K562 (cell line): ENCODE data around the gene DNM1. TPM values are rescaled to one million over a fixed set of nuclear protein-coding genes. Genes with fewer than 3 reads are reported as not detected.

Experiments
- ATAC-seq: fragments of 200-7000 bp; cut with Tn5 transposase; 3 replicates; pipeline ENCODE4 v1.9.1; 2020; ENCODE audit warnings: moderate library complexity
- BruUV-seq: library from RNA; stranded (reverse); fragments of 400-500 nt; replicated peaks from 2 replicates; lab custom pipeline; 2021; lab: Mats Ljungman, UMichigan
- CTCF ChIA-PET: fragments of 300-600 bp; formaldehyde crosslinking; extraction: SDS; loops from one replicate; lab custom pipeline; 2021; ENCODE audit warnings: low intra/inter-chr PET ratio; lab: Yijun Ruan, JAX
- POLR2A ChIA-PET: fragments of 300-600, 350-650 bp; sonication (Branson Sonifier 250); formaldehyde crosslinking; extraction: SDS; loops from one replicate; lab custom pipeline; 2021; ENCODE audit warnings: antibody characterized with exemption, inconsistent platforms; lab: Yijun Ruan, JAX
- DNase-seq, 4 experiments: peaks; one replicate each; pipeline versions ENCODE4 v3.0.0 to v3.0.0-alpha.2; 2011 to 2018; ENCODE audit warnings: low spot score in 3 of 4, mixed read lengths in 3 of 4; ENCODE audit errors: extremely low read depth in 1 of 4
- FAIRE-seq: peaks from 2 replicates; lab custom pipeline; 2011; peaks lifted over from hg19 to GRCh38; lab: Jason Lieb, UNC
- H2AFZ ChIP-seq: 2 replicates; pipeline ENCODE4 v1.6.0; 2011; ENCODE audit warnings: low read depth, low read length, control low read depth, inconsistent platforms
- H3K27ac ChIP-seq: fragments of 200-600 bp; 3 replicates; pipeline ENCODE4 v1.8.0; 2011; ENCODE audit warnings: low read depth, mild to moderate bottlenecking, control low read depth, inconsistent platforms, low read length, moderate library complexity, mixed read lengths; ENCODE audit errors: extremely low read depth
- H3K27me3 ChIP-seq, 2 experiments: fragments of 300-600 bp in 1 of 2; 2 replicates in 1 of 2; 3 replicates in 1 of 2; pipeline versions ENCODE4 v1.6.0 to v1.8.0; 2011; ENCODE audit warnings: inconsistent platforms in 2 of 2, low read length in 2 of 2, mild to moderate bottlenecking in 1 of 2, mixed read lengths in 1 of 2, moderate library complexity in 1 of 2; ENCODE audit not compliant: control insufficient read depth in 2 of 2, insufficient read depth in 2 of 2
- H3K36me3 ChIP-seq: fragments of 300-600 bp; 3 replicates; pipeline ENCODE4 v1.8.0; 2011; ENCODE audit warnings: mild to moderate bottlenecking, low read length, inconsistent platforms; ENCODE audit not compliant: control insufficient read depth, insufficient read depth
- H3K4me1 ChIP-seq, 2 experiments: fragments of 200-600 bp in 1 of 2; replicated peaks in 1 of 2; 2 replicates in 1 of 2; 3 replicates in 1 of 2; pipeline versions ENCODE4 v1.5.1 to v1.8.0; 2011; ENCODE audit warnings: inconsistent platforms in 2 of 2, low read length in 2 of 2, mild to moderate bottlenecking in 1 of 2, mixed read lengths in 1 of 2, moderate library complexity in 1 of 2; ENCODE audit not compliant: control insufficient read depth in 2 of 2, insufficient read depth in 2 of 2
- H3K4me2 ChIP-seq: 2 replicates; pipeline ENCODE4 v1.6.1; 2011; ENCODE audit warnings: low read length, control low read depth, inconsistent platforms, mixed read lengths; ENCODE audit not compliant: insufficient read depth
- H3K4me3 ChIP-seq: fragments of 200-600 bp; sonication (generic), shearing (Covaris generic); 2 replicates; pipeline ENCODE4 v1.5.1; 2016; ENCODE audit warnings: control low read depth, inconsistent platforms
- H3K79me2 ChIP-seq: fragments of 200-600 bp; 3 replicates; pipeline ENCODE4 v1.8.0; 2011; ENCODE audit warnings: low read length, inconsistent platforms; ENCODE audit not compliant: control insufficient read depth, insufficient read depth
- H3K9ac ChIP-seq, 2 experiments: 2 replicates each; pipeline versions ENCODE4 v1.6.0 to v1.6.1; 2011; ENCODE audit warnings: low read depth in 2 of 2, low read length in 2 of 2, control low read depth in 1 of 2, inconsistent platforms in 1 of 2, mild to moderate bottlenecking in 1 of 2, mixed read lengths in 1 of 2; ENCODE audit not compliant: insufficient read depth in 1 of 2
- H3K9me1 ChIP-seq: one replicate; pipeline ENCODE4 v1.6.0; 2011; ENCODE audit warnings: inconsistent platforms, mild to moderate bottlenecking, low read length, moderate library complexity; ENCODE audit not compliant: control insufficient read depth, insufficient read depth
- H3K9me3 ChIP-seq: replicated peaks from 2 replicates; pipeline ENCODE4 v1.5.1; 2011; ENCODE audit warnings: low read depth, low read length, inconsistent platforms; ENCODE audit not compliant: control insufficient read depth, insufficient read depth
- H4K20me1 ChIP-seq: replicated peaks from 2 replicates; pipeline ENCODE4 v1.6.1; 2011; ENCODE audit warnings: low read length, inconsistent platforms, mixed read lengths; ENCODE audit not compliant: control insufficient read depth, insufficient read depth
- ATF1 ChIP-seq, 2 experiments: fragments of 450-650 bp in 1 of 2; IDR thresholded peaks; 2 replicates each; pipeline ENCODE4 v1.6.1; 2016; ENCODE audit warnings: missing compliant biosample characterization in 1 of 2, missing genetic modification characterization in 1 of 2
- CBX3 ChIP-seq, 2 experiments: IDR thresholded peaks; 1 replicate in 1 of 2; 2 replicates in 1 of 2; pipeline ENCODE4 v1.6.1; 2012; ENCODE audit warnings: inconsistent platforms in 2 of 2, low read length in 2 of 2, borderline replicate concordance in 1 of 2, control low read depth in 1 of 2
- CHD1 ChIP-seq: fragments of 200-600 bp; sonication (generic); IDR thresholded peaks from one replicate; pipeline ENCODE4 v1.6.1; 2012; ENCODE audit warnings: mild to moderate bottlenecking, moderate library complexity, low read length, inconsistent platforms
- E2F3 ChIP-seq: fragments of 250-450 bp; sonication (Bioruptor Pico); IDR thresholded peaks from 2 replicates; pipeline ENCODE4 v1.4.0; 2020; ENCODE audit warnings: mild to moderate bottlenecking
- HCFC1 ChIP-seq: IDR thresholded peaks from 2 replicates; pipeline ENCODE4 v1.6.1; 2012; ENCODE audit warnings: low read depth, low read length, improper control_type of control experiment
- HDAC1 ChIP-seq, 2 experiments: fragments of 450-650 bp; IDR thresholded peaks; 2 replicates each; pipeline ENCODE4 v1.6.1; 2016 to 2017; ENCODE audit warnings: inconsistent platforms in 1 of 2, mild to moderate bottlenecking in 1 of 2, moderate library complexity in 1 of 2
- KDM2B ChIP-seq: fragments of 250-450 bp; sonication (Bioruptor Pico); IDR thresholded peaks from 2 replicates; pipeline ENCODE4 v1.8.0; 2021; ENCODE audit warnings: mild to moderate bottlenecking, moderate library complexity
- NKRF ChIP-seq: fragments of 450-650 bp; IDR thresholded peaks from 2 replicates; pipeline ENCODE4 v1.6.1; 2016; ENCODE audit warnings: borderline replicate concordance
- NR4A1 ChIP-seq, 2 experiments: fragments of 250-450 bp in 1 of 2; fragments of 450-650 bp in 1 of 2; sonication (Bioruptor Pico) in 1 of 2; IDR thresholded peaks; 2 replicates each; pipeline versions ENCODE4 v1.4.0 to v1.6.1; 2016 to 2020; ENCODE audit warnings: mild to moderate bottlenecking in 2 of 2, missing compliant biosample characterization in 1 of 2, missing genetic modification characterization in 1 of 2, moderate library complexity in 1 of 2
- SMAD4 ChIP-seq: fragments of 250-450 bp; sonication (Bioruptor Pico); conservative IDR thresholded peaks from 2 replicates; pipeline ENCODE4 v1.8.0; 2021; ENCODE audit warnings: inconsistent platforms, mild to moderate bottlenecking, moderate library complexity
- ZNF583 ChIP-seq: fragments of 250-450 bp; sonication (Bioruptor Pico); IDR thresholded peaks from 2 replicates; pipeline ENCODE4 v1.4.0; 2020
- ZNF830 ChIP-seq: fragments of 250-450 bp; sonication (Bioruptor Pico); IDR thresholded peaks from 2 replicates; pipeline ENCODE4 v1.5.0; 2021; ENCODE audit warnings: mild to moderate bottlenecking
- WGBS: fragments of 100-300 bp; shearing (Covaris generic); methylation state at CpG from one replicate; pipeline ENCODE4 v1.1.6; 2016; ENCODE audit warnings: low coverage, mixed read lengths; ENCODE audit not compliant: insufficient coverage; ENCODE audit errors: missing lambda C conversion rate; 5-methylcytosine and 5-hydroxymethylcytosine counted together
- in situ Hi-C: fragments of 300-500 bp; cut with MboI; formaldehyde crosslinking; loops from 4 replicates; pipeline ENCODE4 v1.15.0; 2018; ENCODE audit warnings: inconsistent platforms, mixed read lengths
- intact Hi-C: fragments of 100-400 bp; cut with micrococcal nuclease; formaldehyde crosslinking; loops from 2 replicates; pipeline ENCODE4 v1.14.2; 2022
- polyA plus RNA-seq, 8 experiments: library from polyadenylated mRNA; depleted of rRNA in 4 of 8; stranded (reverse) in 5 of 8; unstranded in 3 of 8; fragments of >200 nt; fragmentation: Nextera tagmentation in 2 of 8; fragmentation: Illumina TruSeq in 1 of 8; extraction: Ambion mirVana in 2 of 8; extraction: Trizol in 1 of 8; gene quantifications; 2 replicates each; pipeline versions ENCODE4 v1.2.1 to v1.2.3, GENCODE V29; 2011 to 2014; ENCODE audit warnings: inconsistent platforms in 1 of 8, missing spikeins in 1 of 8
- total RNA-seq, 7 experiments: library from RNA; depleted of rRNA in 6 of 7; stranded (reverse); fragments of >200 nt in 6 of 7; fragmentation: Illumina TruSeq in 2 of 7; extraction: Trizol in 2 of 7; gene quantifications; 2 replicates each; pipeline versions ENCODE4 v1.2.1 to v1.2.3, GENCODE V29; 2011 to 2021; ENCODE audit warnings: low replicate concordance in 1 of 7

Gene DNM1
- total and polyA plus RNA-seq, 9 of the 15 experiments (the other 6 are each of a cell fraction or from before 2014, with no cell fraction given) = 0.39 to 23.1 (median 9.1) TPM

- no TSS peak for BruUV-seq
- H3K27me3 ChIP-seq = no peaks in the 10 kb centered on the region
- H3K36me3 ChIP-seq = peaks cover 17% of the 10 kb centered on the region; the same call in 2 of the 3 replicates
- FAIRE-seq = peak; percentile 95
- H3K4me1 ChIP-seq = peaks cover 61 to 73% of the 10 kb centered on the region in 2 experiments
- peak overlapping the region; percentile 61 for H3K27ac ChIP-seq
- ChIA-PET POLR2A (interaction anchor here (0.6 to 2.1 kb wide), 12 partner anchors 9 to 138 kb away, joined by 3 to 27 read pairs (median 4); no protein-coding TSS in a partner anchor), CTCF (interaction anchor here (0.6 kb wide), 1 partner anchor 11 kb away, joined by 3 read pairs; no protein-coding TSS in a partner anchor)
- H4K20me1 ChIP-seq = peaks cover 5% of the 10 kb centered on the region; the same call in 1 of the 2 replicates
- H2AFZ ChIP-seq = peak overlapping the region; percentile 95
- peak; percentile 100 for DNase-seq
- peak; percentile 88 for ATAC-seq
- H3K4me3 ChIP-seq = peak overlapping the region; percentile 72
- intact Hi-C loops (loop anchor here (2.0 kb wide), 2 partner anchors 27 to 31 kb away; partner anchors contain the start of genes GOLGA2 and SWI5), in situ Hi-C loops (loop anchor here (10.0 kb wide), 1 partner anchor 445 kb away; no protein-coding TSS in a partner anchor)
- H3K4me2 ChIP-seq = peak overlapping the region; percentile 94
- 2% methylated on average over 78 of the region's 81 CpGs for WGBS
- H3K79me2 ChIP-seq = peaks cover 29% of the 10 kb centered on the region; the same call in 2 of the 3 replicates
- H3K9me3 ChIP-seq = no peaks in the 10 kb centered on the region
- no peaks in the 10 kb centered on the region for H3K9me1 ChIP-seq
- H3K9ac ChIP-seq = peak overlapping the region; percentile 67 to 96
- TF ChIP-seq NKRF (0 out of 2 replicates have a peak, but pooled peaks have one; percentile 31), E2F3 (peak; percentile 61; the same call in 1 of the 2 replicates), HDAC1 (IDR thresholded peaks at IDR 0.05) (peak in 1 of 2 experiments; percentile 94; a peak in 2 of 4 replicates), ZNF830 (CRISPR knock-in tag) (no peak), ZNF583 (CRISPR knock-in tag) (0 out of 2 replicates have a peak, but pooled peaks have one; percentile 50), CHD1 (peak; percentile 57), CBX3 (IDR thresholded peaks at IDR 0.05; ENCODE audit: borderline replicate concordance in 1 of 2, low read length in 2 of 2) (0 out of 3 replicates have a peak, but pooled peaks of 1 of the 2 experiments have one; percentile 3), ATF1 (CRISPR knock-in tag; IDR thresholded peaks at IDR 0.05) (no peak), ATF1 (tag; IDR thresholded peaks at IDR 0.05) (peak; percentile 96), NR4A1 (CRISPR knock-in tag; IDR thresholded peaks at IDR 0.05) (no peak), NR4A1 (tag; IDR thresholded peaks at IDR 0.05) (peak; percentile 74), HCFC1 (0 out of 2 replicates have a peak, but pooled peaks have one; percentile 19), SMAD4 (CRISPR knock-in tag) (peak; percentile 63; the same call in 1 of the 2 replicates), KDM2B (CRISPR knock-in tag) (peak; percentile 97)
Observed at GRCh38 chr9:128249908-128250838, 47.0 kb downstream of the DNM1 start.
